Dermis microvascular lymphatic vessel endothelial cell (primary cell): Measurements from ENCODE around the gene KHNYN. TPM values are rescaled to one million over a fixed set of nuclear protein-coding genes. Genes with fewer than 3 reads are reported as not detected.
"Not testable (repeated sequence)": the region's sequence is repeated elsewhere in the genome, so short reads cannot be mapped to it uniquely, and the experiment has no call there.

Experiments
- DNase-seq, 2 donors: peaks; one replicate each; pipeline versions ENCODE4 v3.0.0 to v3.0.0-alpha.2; 2010; ENCODE audit warnings: low read depth in 2 of 2
- total RNA-seq: library from RNA; depleted of rRNA; stranded (reverse); fragments of >200 nt; gene quantifications from 2 replicates; pipeline ENCODE4 v1.2.1, GENCODE V29; 2014

The KHNYN gene
- 36.2 and 42.5 TPM in 2 replicates for total RNA-seq

GRCh38 chr14:24429395-24430142 lies at the start of gene KHNYN, which contains the start of gene CBLN3:
Gene KHNYN, plus strand, starts transcription at chr14:24429954. Its CDS starts 777 bp downstream, at chr14:24430731.
Gene CBLN3, minus strand, starts transcription at chr14:24429668. Its CDS starts 614 bp downstream, at chr14:24429054.
- DNase-seq = peak; percentile 73 to 93

GRCh38 chr14:24381363-24382063 lies 48.2 kb upstream of the KHNYN start:
- no peak for DNase-seq

- no peak for DNase-seq
These were observed 47.7 kb upstream of the KHNYN start for GRCh38 chr14:24382064-24382371.

GRCh38 chr14:24384169-24384568 lies 45.6 kb upstream of the KHNYN start:
- no peak for DNase-seq

- DNase-seq = no peak
These were observed 44.2 kb upstream of the KHNYN start for GRCh38 chr14:24385524-24385923.

GRCh38 chr14:24387009-24387345 lies 42.8 kb upstream of the KHNYN start:
- no peak for DNase-seq

GRCh38 chr14:24387579-24387978 lies 42.2 kb upstream of the KHNYN start:
- not testable (repeated sequence) for DNase-seq

- DNase-seq = no peak
These were observed 41.1 kb upstream of the KHNYN start for GRCh38 chr14:24388474-24389179.

GRCh38 chr14:24389226-24389848 lies 40.4 kb upstream of the KHNYN start:
- DNase-seq = peak in 1 of 2 donors; percentile 69

- no peak for DNase-seq
These were observed 38.9 kb upstream of the KHNYN start for GRCh38 chr14:24390701-24391468.

- DNase-seq = peak in 1 of 2 donors; percentile 61
These were observed 37.2 kb upstream of the KHNYN start for GRCh38 chr14:24392325-24393091.

- no peak for DNase-seq
These were observed 35.5 kb upstream of the KHNYN start for GRCh38 chr14:24394275-24394674.

- DNase-seq = no peak
These were observed 33.9 kb upstream of the KHNYN start for GRCh38 chr14:24395609-24396582.

GRCh38 chr14:24397639-24398292 lies 32.0 kb upstream of the KHNYN start:
- no peak for DNase-seq

- DNase-seq = peak in 1 of 2 donors; percentile 24
These were observed 31.5 kb upstream of the KHNYN start for GRCh38 chr14:24398293-24398652.

GRCh38 chr14:24398653-24399446 lies 30.9 kb upstream of the KHNYN start, which contains the start of gene NYNRIN:
Gene NYNRIN, plus strand, starts transcription at chr14:24399003. Its CDS starts 244 bp downstream, at chr14:24399247.
- DNase-seq = peak in 1 of 2 donors; percentile 58

GRCh38 chr14:24399447-24399822 lies 30.3 kb upstream of the KHNYN start:
- DNase-seq = no peak
